H1 (cell line): ENCODE measurements around the gene HECTD4. TPM values are rescaled to one million over a fixed set of nuclear protein-coding genes. Genes with fewer than 3 reads are reported as not detected.

ENCODE experiments used
- KDM1A ChIP-seq: fragments of 200-600, 300-600 bp; sonication (generic); IDR thresholded peaks from 2 replicates; pipeline ENCODE4 v1.7.1; 2016; ENCODE audit warnings: mild to moderate bottlenecking, low read length, borderline replicate concordance
- polyA plus RNA-seq, 7 experiments: library from polyadenylated mRNA; depleted of rRNA in 3 of 7; stranded (reverse) in 5 of 7; unstranded in 2 of 7; fragments of >200 nt in 5 of 7; fragments of 200-250 nt in 2 of 7; gene quantifications; 1 replicate in 5 of 7; 2 replicates in 1 of 7; 4 replicates in 1 of 7; pipeline versions ENCODE4 v1.2.1 to v1.2.3, GENCODE V29; 2011 to 2013; ENCODE audit warnings: missing spikeins in 2 of 7, mixed read lengths in 2 of 7
- total RNA-seq: library from RNA; stranded (reverse); fragmentation: NEBNext Ultra II Directional; extraction: Animal tissue kit (Norgen Biotek cat#: 25700); gene quantifications from 2 replicates; pipeline ENCODE4 v1.2.1, GENCODE V29; 2021

The HECTD4 gene
- total and polyA plus RNA-seq, 2 of the 8 experiments (the other 6 are each of a cell fraction or from before 2014, with no cell fraction given) = 6.5 to 33.7 TPM

- no peak for TF ChIP-seq KDM1A
These were observed 211.1 kb downstream of the HECTD4 start (continued) for GRCh38 chr12:112170971-112171596.
